GM19463 (cell line): ENCODE data around the gene DMD.
A peak's percentile ranks its signal among the peaks of the same experiment; 100 is the strongest.

Experiments
- ATAC-seq: cut with Tn5 transposase; IDR thresholded peaks from one replicate; pipeline ENCODE4 v1.9.1; 2021; ENCODE audit warnings: mild to moderate bottlenecking, moderate library complexity; ENCODE audit not compliant: unreplicated experiment

Gene DMD

GRCh38 chrX:31894152-31894551 lies 1317.2 kb downstream of the DMD start:
- no peak for ATAC-seq

- ATAC-seq: peak; percentile 97
These were observed 1317.8 kb downstream of the DMD start for GRCh38 chrX:31893525-31893924.

DNA sequence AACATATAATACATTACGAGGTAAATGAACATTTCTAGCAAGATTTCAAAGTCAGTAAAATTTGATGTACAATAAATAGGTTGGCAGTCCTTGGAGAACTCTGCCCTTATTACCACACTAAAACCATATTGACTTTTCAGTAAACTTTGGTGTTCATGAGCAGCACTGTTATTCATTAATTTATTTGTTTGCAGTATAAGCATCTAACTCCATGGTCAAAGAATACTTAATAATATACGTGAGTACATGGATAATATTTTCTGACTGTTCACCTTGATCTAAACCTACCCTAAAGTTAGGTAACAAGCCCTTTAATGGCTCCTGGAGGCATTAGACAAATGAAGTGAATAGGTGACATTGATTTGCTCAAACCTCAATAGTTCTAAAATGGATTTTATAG lies 1322.3 kb downstream of the DMD start:
- ATAC-seq: no peak

DNA sequence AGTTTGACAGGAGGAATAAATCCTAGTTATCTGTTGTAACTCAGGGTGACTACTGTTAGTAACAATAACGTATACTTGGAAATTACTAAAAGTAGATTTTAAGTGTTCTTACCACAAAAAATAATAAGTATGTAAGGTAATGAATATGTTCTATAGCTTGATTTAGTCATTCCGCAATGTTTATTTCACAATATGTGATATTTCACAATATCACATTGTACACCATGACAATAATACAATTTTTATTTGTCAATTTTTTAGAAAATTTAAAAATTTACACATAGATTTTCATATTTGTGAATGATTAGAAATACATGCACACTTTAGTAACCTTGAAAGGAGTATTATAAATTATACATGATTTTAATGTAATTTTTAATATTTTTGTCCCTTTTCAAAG lies 1326.8 kb downstream of the DMD start:
- ATAC-seq: no peak

DNA sequence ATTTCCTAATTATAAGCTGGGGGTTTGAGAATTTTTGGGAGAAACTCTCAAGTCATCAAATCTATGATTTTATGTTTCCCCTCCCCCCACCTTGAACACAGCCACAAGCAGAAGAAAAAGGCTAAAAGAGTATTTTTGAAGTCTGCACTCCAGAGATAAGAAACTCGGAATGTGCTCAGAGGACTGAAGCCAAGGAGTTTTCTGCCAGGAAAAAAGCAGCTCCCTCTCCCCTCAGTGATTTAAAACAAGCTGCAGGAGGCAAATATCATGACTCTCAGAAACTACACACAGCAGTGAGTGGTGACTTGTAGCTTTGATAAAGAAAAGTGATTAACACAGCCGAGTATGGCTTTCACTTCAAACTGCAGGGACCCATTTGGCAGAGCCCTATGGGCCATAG lies 1339.3 kb downstream of the DMD start:
- ATAC-seq: no peak

DNA sequence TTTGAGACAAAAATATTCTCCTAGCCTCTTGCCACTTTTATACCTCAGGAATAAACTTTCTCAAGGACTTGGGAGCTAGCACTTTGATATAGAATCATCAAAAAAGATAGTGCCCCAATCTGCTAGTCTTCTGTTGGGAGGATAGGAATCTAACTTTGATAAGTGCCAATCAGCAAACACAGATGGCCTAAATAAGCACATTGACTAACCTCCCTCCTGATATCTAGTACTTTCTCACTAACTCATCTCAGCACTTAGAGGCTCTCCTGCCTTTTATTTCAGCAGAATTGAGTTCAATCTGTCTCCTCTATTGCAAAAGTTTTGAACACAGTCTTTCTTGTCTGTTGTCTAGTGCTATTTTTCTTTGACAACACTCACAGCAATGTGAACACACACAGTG lies 1341.1 kb downstream of the DMD start:
- ATAC-seq: no peak

GRCh38 chrX:31860686-31861085 lies 1350.7 kb downstream of the DMD start:
- no peak for ATAC-seq

GRCh38 chrX:31858915-31859314 lies 1352.4 kb downstream of the DMD start:
- no peak for ATAC-seq

- no peak for ATAC-seq
These were observed 1356.6 kb downstream of the DMD start for GRCh38 chrX:31854716-31855115.

GRCh38 chrX:31851761-31852160 lies 1359.6 kb downstream of the DMD start:
- ATAC-seq: no peak

DNA sequence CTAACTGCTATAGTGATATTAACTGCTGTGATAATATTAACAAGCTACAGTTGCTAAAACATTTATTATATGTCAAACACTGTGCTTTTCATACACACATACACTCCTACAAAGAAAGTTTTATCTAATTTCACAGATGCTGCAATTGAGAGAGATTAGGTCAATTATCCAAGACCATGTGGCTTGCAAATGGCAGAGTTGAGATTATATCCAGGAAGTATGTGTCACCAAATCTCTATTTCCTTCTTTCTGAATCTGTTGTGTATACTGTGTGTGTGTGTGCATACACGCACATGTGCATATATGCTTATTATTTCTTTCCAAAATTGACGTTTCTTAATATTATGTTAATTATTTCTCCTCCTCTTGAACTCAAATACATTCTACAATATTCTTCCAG lies 1363.6 kb downstream of the DMD start:
- no peak for ATAC-seq

GRCh38 chrX:31845003-31845402 lies 1366.3 kb downstream of the DMD start:
- ATAC-seq: no peak

- no peak for ATAC-seq
These were observed 1372.7 kb downstream of the DMD start for GRCh38 chrX:31838617-31839016.

- no peak for ATAC-seq
These were observed 1373.8 kb downstream of the DMD start for GRCh38 chrX:31837445-31838049.

- no peak for ATAC-seq
These were observed 1374.9 kb downstream of the DMD start for GRCh38 chrX:31836479-31836878.

- no peak for ATAC-seq
These were observed 1379.1 kb downstream of the DMD start for GRCh38 chrX:31832263-31832662.

DNA sequence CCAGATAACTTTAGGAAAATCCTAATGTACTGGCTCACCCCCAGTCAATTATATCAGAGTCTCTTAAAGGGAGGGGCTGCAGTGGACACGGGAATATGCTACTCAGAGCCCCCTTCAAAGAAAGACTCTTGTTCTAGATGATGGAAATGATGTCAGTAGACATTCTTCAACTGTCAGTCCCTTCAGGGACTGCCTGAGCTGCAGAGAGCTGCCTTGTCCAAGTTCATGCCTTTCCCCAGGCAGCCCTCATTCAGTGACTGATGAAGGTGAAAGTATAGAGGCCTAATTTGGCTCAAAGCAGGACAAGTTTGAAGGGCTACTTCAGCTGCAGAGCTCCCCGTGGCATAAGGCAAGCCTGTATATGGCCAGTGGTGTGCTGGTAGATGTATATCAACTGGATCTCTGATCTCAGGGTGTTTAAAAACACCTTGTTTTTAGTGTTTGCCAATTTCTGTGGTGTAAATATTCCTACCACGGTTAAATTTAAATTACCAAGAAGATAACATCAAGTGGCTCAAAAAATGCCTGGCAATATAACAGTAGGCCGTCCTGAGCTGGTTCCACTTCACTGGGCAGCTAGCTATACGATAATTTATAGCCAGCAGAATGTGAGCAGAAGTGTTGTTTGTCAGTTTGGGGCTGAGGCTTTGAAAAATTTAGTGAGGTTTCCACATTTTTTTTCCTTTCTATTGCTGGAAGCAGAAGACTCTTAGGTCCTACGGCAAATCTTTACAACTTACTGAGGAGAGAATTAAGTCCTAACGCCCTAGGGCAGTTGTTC lies 1390.7 kb downstream of the DMD start:
- no peak for ATAC-seq

DNA sequence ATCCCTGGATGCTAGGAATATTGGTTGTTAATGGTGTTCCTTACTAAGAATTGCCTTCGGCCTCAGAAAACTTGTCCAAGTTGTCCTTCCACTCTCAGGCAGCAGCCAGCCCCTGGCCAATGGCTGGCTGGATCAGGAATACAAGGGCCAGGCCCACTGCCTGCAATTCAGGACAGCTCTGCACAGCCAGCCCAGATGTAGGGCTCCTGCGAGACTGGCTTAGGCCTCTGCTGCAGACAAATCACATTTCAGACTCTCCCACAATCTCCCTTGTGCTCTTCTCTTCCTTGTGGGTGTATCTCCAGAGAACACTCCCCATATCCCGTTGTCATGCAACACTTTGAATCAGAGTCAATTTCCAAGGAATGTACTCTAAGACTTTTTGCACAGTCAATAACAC lies 1391.9 kb downstream of the DMD start:
- no peak for ATAC-seq

- no peak for ATAC-seq
These were observed 1400.2 kb downstream of the DMD start for GRCh38 chrX:31811106-31811505.

DNA sequence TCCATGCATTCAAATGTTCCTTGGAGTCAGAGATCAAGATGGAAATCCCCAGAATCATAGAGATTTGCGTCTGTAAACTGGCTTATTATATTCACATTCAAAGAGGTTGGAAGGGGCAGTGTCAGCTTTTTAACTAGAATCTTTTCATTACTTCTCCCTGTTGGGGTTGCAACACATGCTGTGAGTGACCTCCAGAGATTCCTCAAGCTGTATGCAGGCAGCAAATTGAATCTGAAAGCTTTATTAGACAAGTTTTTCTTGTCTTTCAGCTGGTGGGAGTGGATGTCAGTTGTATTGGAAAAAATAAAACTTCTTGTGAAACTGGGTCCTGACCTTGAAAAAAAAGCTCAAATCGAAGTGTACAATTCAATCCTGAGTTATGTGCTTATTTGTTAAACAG lies 1403.0 kb downstream of the DMD start:
- no peak for ATAC-seq

- ATAC-seq: no peak
These were observed 1404.2 kb downstream of the DMD start for GRCh38 chrX:31807165-31807564.

- ATAC-seq: no peak
These were observed 1405.6 kb downstream of the DMD start for GRCh38 chrX:31805781-31806180.

GRCh38 chrX:31800219-31800618 lies 1411.1 kb downstream of the DMD start:
- no peak for ATAC-seq
